WTC11 (cell line): ENCODE results near the gene MFSD2A. TPM values are rescaled to one million over a fixed set of nuclear protein-coding genes. Genes with fewer than 3 reads are reported as not detected.

Experiments
- ATAC-seq: fragments of 200-7000 bp; cut with Tn5 transposase; 2 replicates; pipeline ENCODE4 v1.10.0; 2021; ENCODE audit warnings: mild to moderate bottlenecking, moderate library complexity
- CTCF ChIA-PET: fragments of 300-600 bp; sonication (Branson Sonifier 250); formaldehyde crosslinking; loops from one replicate; lab custom pipeline; 2021; ENCODE audit warnings: antibody characterized with exemption; lab: Charles Lee
- POLR2A ChIA-PET: fragments of 350-600 bp; sonication (Branson Sonifier 250); formaldehyde crosslinking; loops from one replicate; lab custom pipeline; 2021; ENCODE audit warnings: antibody characterized with exemption; lab: Charles Lee
- DNase-seq: peaks from one replicate; pipeline ENCODE4 v3.0.0; 2021; ENCODE audit warnings: low spot score
- H3K27ac Mint-ChIP-seq: 2 replicates; pipeline ENCODE4 v1.8.0; 2021; ENCODE audit warnings: mixed read lengths
- H3K27me3 Mint-ChIP-seq: 2 replicates; pipeline ENCODE4 v1.8.0; 2021; ENCODE audit warnings: low read depth, mild to moderate bottlenecking, moderate library complexity, mixed read lengths
- H3K36me3 Mint-ChIP-seq: 2 replicates; pipeline ENCODE4 v1.8.0; 2021; ENCODE audit warnings: mixed read lengths
- H3K4me1 Mint-ChIP-seq: 2 replicates; pipeline ENCODE4 v1.8.0; 2022; ENCODE audit warnings: mixed read lengths
- H3K4me3 Mint-ChIP-seq: 2 replicates; pipeline ENCODE4 v1.8.0; 2021; ENCODE audit warnings: mild to moderate bottlenecking, moderate library complexity, mixed read lengths
- H3K9me3 Mint-ChIP-seq: 2 replicates; pipeline ENCODE4 v1.8.0; 2021; ENCODE audit warnings: mixed read lengths
- ESRRA ChIP-seq: sonication (generic); formaldehyde crosslinking; IDR thresholded peaks from 2 replicates; pipeline ENCODE4 v1.8.1; 2022; ENCODE audit warnings: mild to moderate bottlenecking, missing genetic modification reagents, borderline replicate concordance
- ETV6 ChIP-seq: sonication (generic); formaldehyde crosslinking; IDR thresholded peaks from 2 replicates; pipeline ENCODE4 v1.8.1; 2022; ENCODE audit warnings: mild to moderate bottlenecking, missing genetic modification reagents
- GRHL2 ChIP-seq: fragments of 250-450 bp; sonication (Bioruptor Pico); IDR thresholded peaks from 2 replicates; pipeline ENCODE4 v1.8.0; 2022; ENCODE audit warnings: mild to moderate bottlenecking, moderate library complexity; ENCODE audit not compliant: insufficient replicate concordance, severe bottlenecking
- MXD4 ChIP-seq: fragments of 250-450 bp; sonication (Bioruptor Pico); IDR thresholded peaks from 2 replicates; pipeline ENCODE4 v1.8.0; 2021; ENCODE audit warnings: mild to moderate bottlenecking, moderate library complexity, borderline replicate concordance
- OVOL2 ChIP-seq: fragments of 250-450 bp; sonication (Bioruptor Pico); IDR thresholded peaks from 2 replicates; pipeline ENCODE4 v1.9.0; 2021; ENCODE audit warnings: mild to moderate bottlenecking, borderline replicate concordance
- RELA ChIP-seq: sonication (generic); formaldehyde crosslinking; IDR thresholded peaks from 2 replicates; pipeline ENCODE4 v1.8.1; 2022; ENCODE audit warnings: missing genetic modification reagents, mild to moderate bottlenecking, borderline replicate concordance
- SMAD3 ChIP-seq: sonication (generic); formaldehyde crosslinking; IDR thresholded peaks from 2 replicates; pipeline ENCODE4 v1.8.0; 2022; ENCODE audit warnings: missing genetic modification reagents, mild to moderate bottlenecking, borderline replicate concordance
- TEAD4 ChIP-seq: sonication (generic); formaldehyde crosslinking; IDR thresholded peaks from 2 replicates; pipeline ENCODE4 v1.8.0; 2022; ENCODE audit warnings: mild to moderate bottlenecking, missing genetic modification reagents
- ZBTB21 ChIP-seq: sonication (generic); formaldehyde crosslinking; IDR thresholded peaks from 2 replicates; pipeline ENCODE4 v1.8.1; 2023; ENCODE audit warnings: mild to moderate bottlenecking, missing genetic modification reagents, borderline replicate concordance
- ZNF232 ChIP-seq: sonication (generic); formaldehyde crosslinking; IDR thresholded peaks from 2 replicates; pipeline ENCODE4 v1.8.0; 2022; ENCODE audit warnings: mild to moderate bottlenecking, missing genetic modification reagents
- total RNA-seq: library from RNA; stranded (reverse); gene quantifications from 3 replicates; pipeline ENCODE4 v1.2.3, GENCODE V29; 2021
- TF ChIP-seq, protein P1 (sequence below): sonication (generic); formaldehyde crosslinking; IDR thresholded peaks from 2 replicates; pipeline ENCODE4 v1.8.1; 2023; ENCODE audit warnings: mild to moderate bottlenecking, missing genetic modification reagents, borderline replicate concordance
- TF ChIP-seq, protein P2 (sequence below): sonication (generic); formaldehyde crosslinking; conservative IDR thresholded peaks from 2 replicates; pipeline ENCODE4 v1.8.1; 2022; ENCODE audit warnings: mild to moderate bottlenecking, missing genetic modification reagents
- TF ChIP-seq, protein P3 (sequence below): sonication (generic); formaldehyde crosslinking; IDR thresholded peaks from 2 replicates; pipeline ENCODE4 v1.8.1; 2023; ENCODE audit warnings: mild to moderate bottlenecking, missing genetic modification reagents, moderate library complexity
- TF ChIP-seq, protein P4 (sequence below): fragments of 250-450 bp; sonication (Bioruptor Pico); IDR thresholded peaks from 2 replicates; pipeline ENCODE4 v1.9.0; 2021; ENCODE audit warnings: mild to moderate bottlenecking
- TF ChIP-seq, protein P5 (sequence below): sonication (generic); formaldehyde crosslinking; IDR thresholded peaks from 2 replicates; pipeline ENCODE4 v1.8.1; 2023; ENCODE audit warnings: mild to moderate bottlenecking, missing genetic modification reagents
- TF ChIP-seq, protein P6 (sequence below): sonication (generic); formaldehyde crosslinking; IDR thresholded peaks from 2 replicates; pipeline ENCODE4 v1.8.0; 2022; ENCODE audit warnings: mild to moderate bottlenecking, missing genetic modification reagents

Gene MFSD2A
- total RNA-seq, 1 experiment from 2014 or later, result 14.0 TPM

DNA sequence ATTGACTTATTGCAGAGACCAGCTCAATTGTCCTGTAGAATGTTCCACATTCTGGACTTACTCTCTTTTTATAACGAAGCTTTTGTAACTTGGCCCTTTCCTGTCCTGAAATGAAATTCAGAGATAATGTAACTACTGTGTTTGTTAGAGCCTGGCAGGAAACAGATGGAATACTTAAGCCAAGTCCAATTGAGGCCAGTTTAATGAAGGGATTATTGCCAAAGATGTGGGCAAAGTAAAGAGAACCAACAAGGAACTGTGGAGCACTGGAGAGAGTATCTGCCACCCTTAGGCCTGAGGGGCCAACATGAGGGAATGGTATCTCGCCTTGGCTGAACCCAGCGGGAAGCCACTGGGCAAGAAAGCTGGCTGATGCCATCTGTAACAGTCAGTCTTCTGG, 32.9 kb downstream of the MFSD2A start (continued):
- TF ChIP-seq, protein P1, sequence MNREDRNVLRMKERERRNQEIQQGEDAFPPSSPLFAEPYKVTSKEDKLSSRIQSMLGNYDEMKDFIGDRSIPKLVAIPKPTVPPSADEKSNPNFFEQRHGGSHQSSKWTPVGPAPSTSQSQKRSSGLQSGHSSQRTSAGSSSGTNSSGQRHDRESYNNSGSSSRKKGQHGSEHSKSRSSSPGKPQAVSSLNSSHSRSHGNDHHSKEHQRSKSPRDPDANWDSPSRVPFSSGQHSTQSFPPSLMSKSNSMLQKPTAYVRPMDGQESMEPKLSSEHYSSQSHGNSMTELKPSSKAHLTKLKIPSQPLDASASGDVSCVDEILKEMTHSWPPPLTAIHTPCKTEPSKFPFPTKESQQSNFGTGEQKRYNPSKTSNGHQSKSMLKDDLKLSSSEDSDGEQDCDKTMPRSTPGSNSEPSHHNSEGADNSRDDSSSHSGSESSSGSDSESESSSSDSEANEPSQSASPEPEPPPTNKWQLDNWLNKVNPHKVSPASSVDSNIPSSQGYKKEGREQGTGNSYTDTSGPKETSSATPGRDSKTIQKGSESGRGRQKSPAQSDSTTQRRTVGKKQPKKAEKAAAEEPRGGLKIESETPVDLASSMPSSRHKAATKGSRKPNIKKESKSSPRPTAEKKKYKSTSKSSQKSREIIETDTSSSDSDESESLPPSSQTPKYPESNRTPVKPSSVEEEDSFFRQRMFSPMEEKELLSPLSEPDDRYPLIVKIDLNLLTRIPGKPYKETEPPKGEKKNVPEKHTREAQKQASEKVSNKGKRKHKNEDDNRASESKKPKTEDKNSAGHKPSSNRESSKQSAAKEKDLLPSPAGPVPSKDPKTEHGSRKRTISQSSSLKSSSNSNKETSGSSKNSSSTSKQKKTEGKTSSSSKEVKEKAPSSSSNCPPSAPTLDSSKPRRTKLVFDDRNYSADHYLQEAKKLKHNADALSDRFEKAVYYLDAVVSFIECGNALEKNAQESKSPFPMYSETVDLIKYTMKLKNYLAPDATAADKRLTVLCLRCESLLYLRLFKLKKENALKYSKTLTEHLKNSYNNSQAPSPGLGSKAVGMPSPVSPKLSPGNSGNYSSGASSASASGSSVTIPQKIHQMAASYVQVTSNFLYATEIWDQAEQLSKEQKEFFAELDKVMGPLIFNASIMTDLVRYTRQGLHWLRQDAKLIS (CRISPR knock-in tag), result no peak
- TF ChIP-seq, protein P2, sequence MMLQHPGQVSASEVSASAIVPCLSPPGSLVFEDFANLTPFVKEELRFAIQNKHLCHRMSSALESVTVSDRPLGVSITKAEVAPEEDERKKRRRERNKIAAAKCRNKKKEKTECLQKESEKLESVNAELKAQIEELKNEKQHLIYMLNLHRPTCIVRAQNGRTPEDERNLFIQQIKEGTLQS, result no peak
- TF ChIP-seq, protein P3, sequence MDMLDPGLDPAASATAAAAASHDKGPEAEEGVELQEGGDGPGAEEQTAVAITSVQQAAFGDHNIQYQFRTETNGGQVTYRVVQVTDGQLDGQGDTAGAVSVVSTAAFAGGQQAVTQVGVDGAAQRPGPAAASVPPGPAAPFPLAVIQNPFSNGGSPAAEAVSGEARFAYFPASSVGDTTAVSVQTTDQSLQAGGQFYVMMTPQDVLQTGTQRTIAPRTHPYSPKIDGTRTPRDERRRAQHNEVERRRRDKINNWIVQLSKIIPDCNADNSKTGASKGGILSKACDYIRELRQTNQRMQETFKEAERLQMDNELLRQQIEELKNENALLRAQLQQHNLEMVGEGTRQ, result no peak
- no peak for TF ChIP-seq ETV6 (CRISPR knock-in tag)
- TF ChIP-seq ESRRA (CRISPR knock-in tag), result no peak
- no peak for TF ChIP-seq SMAD3
- TF ChIP-seq, protein P4, sequence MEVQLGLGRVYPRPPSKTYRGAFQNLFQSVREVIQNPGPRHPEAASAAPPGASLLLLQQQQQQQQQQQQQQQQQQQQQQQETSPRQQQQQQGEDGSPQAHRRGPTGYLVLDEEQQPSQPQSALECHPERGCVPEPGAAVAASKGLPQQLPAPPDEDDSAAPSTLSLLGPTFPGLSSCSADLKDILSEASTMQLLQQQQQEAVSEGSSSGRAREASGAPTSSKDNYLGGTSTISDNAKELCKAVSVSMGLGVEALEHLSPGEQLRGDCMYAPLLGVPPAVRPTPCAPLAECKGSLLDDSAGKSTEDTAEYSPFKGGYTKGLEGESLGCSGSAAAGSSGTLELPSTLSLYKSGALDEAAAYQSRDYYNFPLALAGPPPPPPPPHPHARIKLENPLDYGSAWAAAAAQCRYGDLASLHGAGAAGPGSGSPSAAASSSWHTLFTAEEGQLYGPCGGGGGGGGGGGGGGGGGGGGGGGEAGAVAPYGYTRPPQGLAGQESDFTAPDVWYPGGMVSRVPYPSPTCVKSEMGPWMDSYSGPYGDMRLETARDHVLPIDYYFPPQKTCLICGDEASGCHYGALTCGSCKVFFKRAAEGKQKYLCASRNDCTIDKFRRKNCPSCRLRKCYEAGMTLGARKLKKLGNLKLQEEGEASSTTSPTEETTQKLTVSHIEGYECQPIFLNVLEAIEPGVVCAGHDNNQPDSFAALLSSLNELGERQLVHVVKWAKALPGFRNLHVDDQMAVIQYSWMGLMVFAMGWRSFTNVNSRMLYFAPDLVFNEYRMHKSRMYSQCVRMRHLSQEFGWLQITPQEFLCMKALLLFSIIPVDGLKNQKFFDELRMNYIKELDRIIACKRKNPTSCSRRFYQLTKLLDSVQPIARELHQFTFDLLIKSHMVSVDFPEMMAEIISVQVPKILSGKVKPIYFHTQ, result no peak
- TF ChIP-seq ZNF232, result no peak
- TF ChIP-seq OVOL2 (CRISPR knock-in tag), result no peak
- TF ChIP-seq RELA (CRISPR knock-in tag), result no peak
- TF ChIP-seq, all 79 proteins: peak for 0

DNA sequence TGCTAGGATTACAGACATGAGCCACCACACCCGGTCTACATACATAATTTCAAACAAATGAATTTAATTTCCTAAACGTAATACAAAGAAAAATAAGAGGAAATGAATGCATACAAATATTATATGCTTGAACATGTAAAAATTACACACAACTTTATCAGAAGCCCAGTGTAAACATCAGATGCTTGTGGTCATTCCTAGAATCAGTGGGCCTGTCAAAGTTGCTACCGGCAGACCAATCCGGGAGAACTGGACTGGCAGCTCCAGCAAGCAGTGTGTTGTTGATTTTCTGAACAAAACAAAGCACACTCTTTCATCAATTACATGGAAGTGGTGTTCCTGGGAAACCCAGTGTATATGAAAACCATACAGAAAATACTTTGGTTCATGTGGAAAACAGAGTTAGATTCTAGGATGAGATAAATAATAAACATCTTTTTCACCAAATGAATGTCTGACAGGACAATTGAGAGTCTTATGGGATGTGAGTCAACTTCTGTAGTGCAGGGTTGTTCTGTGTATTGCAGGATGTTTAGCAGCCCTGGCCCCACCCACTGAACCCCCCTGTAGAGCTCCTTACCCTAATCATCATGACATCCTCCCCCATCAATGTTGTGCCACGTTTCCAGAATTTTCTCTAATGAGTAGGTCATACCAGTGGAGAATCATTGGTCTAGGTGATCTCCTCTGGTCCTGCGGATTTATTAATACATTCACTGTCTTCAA, 33.8 kb downstream of the MFSD2A start:
- POLR2A ChIA-PET, result no interaction called here
- CTCF ChIA-PET, result interaction anchor here (1.1 kb wide), 1 partner anchor 44 kb away, joined by 3 read pairs; no protein-coding TSS in a partner anchor
- Mint-ChIP-seq H3K36me3 (no peaks in the 10 kb centered on the region), H3K27ac (no peak overlapping the region), H3K4me1 (peaks cover 8% of the 10 kb centered on the region), H3K9me3 (peaks cover 3% of the 10 kb centered on the region; the same call in 1 of the 2 replicates), H3K27me3 (no peaks in the 10 kb centered on the region; the same call in 1 of the 2 replicates), H3K4me3 (no peak overlapping the region)
- no peak for ATAC-seq
- TF ChIP-seq, protein P5, sequence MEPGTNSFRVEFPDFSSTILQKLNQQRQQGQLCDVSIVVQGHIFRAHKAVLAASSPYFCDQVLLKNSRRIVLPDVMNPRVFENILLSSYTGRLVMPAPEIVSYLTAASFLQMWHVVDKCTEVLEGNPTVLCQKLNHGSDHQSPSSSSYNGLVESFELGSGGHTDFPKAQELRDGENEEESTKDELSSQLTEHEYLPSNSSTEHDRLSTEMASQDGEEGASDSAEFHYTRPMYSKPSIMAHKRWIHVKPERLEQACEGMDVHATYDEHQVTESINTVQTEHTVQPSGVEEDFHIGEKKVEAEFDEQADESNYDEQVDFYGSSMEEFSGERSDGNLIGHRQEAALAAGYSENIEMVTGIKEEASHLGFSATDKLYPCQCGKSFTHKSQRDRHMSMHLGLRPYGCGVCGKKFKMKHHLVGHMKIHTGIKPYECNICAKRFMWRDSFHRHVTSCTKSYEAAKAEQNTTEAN (CRISPR knock-in tag), result no peak
- TF ChIP-seq, protein P6, sequence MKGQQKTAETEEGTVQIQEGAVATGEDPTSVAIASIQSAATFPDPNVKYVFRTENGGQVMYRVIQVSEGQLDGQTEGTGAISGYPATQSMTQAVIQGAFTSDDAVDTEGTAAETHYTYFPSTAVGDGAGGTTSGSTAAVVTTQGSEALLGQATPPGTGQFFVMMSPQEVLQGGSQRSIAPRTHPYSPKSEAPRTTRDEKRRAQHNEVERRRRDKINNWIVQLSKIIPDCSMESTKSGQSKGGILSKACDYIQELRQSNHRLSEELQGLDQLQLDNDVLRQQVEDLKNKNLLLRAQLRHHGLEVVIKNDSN (CRISPR knock-in tag), result no peak
- no peak for TF ChIP-seq TEAD4 (CRISPR knock-in tag)
- no peak for TF ChIP-seq GRHL2 (CRISPR knock-in tag)
- no peak for TF ChIP-seq ZBTB21 (CRISPR knock-in tag)
- no peak for TF ChIP-seq MXD4
- no peak for DNase-seq
